ENCODE data around the gene ERCC6L2.

- TF ChIP-seq CTCF (IDR thresholded peaks at IDR 0.05; ENCODE audit: poor library complexity, severe bottlenecking) (no peak), POLR2AphosphoS5 (IDR thresholded peaks at IDR 0.05) (no peak), EP300 (conservative IDR thresholded peaks at IDR 0.05; ENCODE audit: poor library complexity, severe bottlenecking) (no peak)
Observed at GRCh38 chr9:95901506-95901905, 26.0 kb downstream of the ERCC6L2 start.

All from neural cell (in vitro differentiated cells).